ENCODE data around the gene EIF3L. TPM values are rescaled to one million over a fixed set of nuclear protein-coding genes. Genes with fewer than 3 reads are reported as not detected.

The EIF3L gene
- 387 and 417 TPM in 2 replicates for total RNA-seq

GRCh38 chr22:37849089-37849751, at the start of gene EIF3L:
TSS of gene EIF3L (plus strand) at chr22:37849419. CDS start at chr22:37849450, 31 bp downstream.

DNA sequence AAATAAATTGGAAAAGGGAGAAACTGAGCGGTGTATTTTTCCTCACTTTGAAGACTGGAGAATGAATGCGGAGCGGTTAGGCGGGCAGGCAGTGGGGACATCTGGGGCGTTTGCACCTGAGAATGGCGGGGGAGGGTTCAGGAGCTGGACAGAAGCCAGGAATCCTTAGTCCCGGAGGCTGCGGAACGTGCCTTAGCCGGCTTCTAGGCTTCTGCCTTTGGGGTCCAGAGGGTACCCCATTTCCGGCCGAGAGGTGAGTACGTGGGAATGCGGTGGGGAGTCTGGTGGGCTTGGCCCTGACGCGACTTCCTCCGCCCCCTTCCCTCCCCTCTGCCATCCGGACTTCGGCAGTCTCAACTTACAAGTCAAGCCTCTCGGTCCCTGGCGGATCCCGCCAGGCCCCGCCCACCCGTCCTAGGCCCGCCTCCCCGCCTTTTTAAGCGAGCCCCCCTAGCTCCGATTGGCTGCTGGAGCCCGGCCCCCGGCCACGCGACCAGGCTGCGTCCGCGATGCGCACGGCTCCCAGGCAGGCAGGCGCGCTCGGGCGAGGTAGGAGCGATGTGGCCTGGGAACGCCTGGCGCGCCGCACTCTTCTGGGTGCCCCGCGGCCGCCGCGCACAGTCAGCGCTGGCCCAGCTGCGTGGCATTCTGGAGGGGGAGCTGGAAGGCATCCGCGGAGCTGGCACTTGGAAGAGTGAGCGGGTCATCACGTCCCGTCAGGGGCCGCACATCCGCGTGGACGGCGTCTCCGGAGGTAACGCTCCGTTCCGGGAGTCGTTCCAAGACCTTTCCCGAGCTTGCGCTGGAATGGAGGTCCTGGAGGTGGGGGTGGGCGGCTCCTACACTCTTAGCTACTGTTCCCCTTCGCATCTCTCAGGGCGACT, 41.6 kb upstream of the EIF3L start, which contains the start of gene GCAT:
Gene GCAT, plus strand, starts transcription at position 525 of the 884 bp plus-strand sequence. Its CDS starts 34 bp downstream, at position 559.

GRCh38 chr22:37823134-37823985, 25.9 kb upstream of the EIF3L start, which contains the start of gene GALR3:
TSS of gene GALR3 (plus strand) at chr22:37823382. CDS start at chr22:37823407, 25 bp downstream.

GRCh38 chr22:37905534-37906363, 56.5 kb downstream of the EIF3L start, which contains the start of gene MICALL1:
TSS of gene MICALL1 (plus strand) at chr22:37906297. CDS start at chr22:37906423, 126 bp downstream.

Other genes with a start within 250 kb of the EIF3L start
- 31.4 and 56.5 TPM in 2 replicates for gene GGA1, start 240.6 kb upstream of the EIF3L start, total RNA-seq
- gene SH3BP1, start 209.8 kb upstream of the EIF3L start, total RNA-seq, result 16.4 and 95.3 TPM in 2 replicates
- gene PDXP, start 190.7 kb upstream of the EIF3L start, total RNA-seq, result 3.5 and 3.8 TPM in 2 replicates
- 594 and 1,091 TPM in 2 replicates for gene LGALS1, start 173.8 kb upstream of the EIF3L start, total RNA-seq
- gene NOL12, start 163.1 kb upstream of the EIF3L start, total RNA-seq, result 26.5 and 33.2 TPM in 2 replicates
- gene TRIOBP, start 152.4 kb upstream of the EIF3L start, total RNA-seq, result 26.3 and 70.3 TPM in 2 replicates
- gene GCAT, start 41.5 kb upstream of the EIF3L start, total RNA-seq, result 8.5 and 31.8 TPM in 2 replicates
- 0.07 TPM in 1 of 2 replicates, not detected in the other for gene GALR3, start 26.0 kb upstream of the EIF3L start, total RNA-seq
- gene ANKRD54, start 5.1 kb upstream of the EIF3L start, total RNA-seq, result 14.4 and 21.1 TPM in 2 replicates
- 231 and 366 TPM in 2 replicates for gene MICALL1, start 56.9 kb downstream of the EIF3L start, total RNA-seq
- gene C22orf23, start 104.2 kb downstream of the EIF3L start, total RNA-seq, result under 0.01 TPM in 1 of 2 replicates, not detected in the other
- gene POLR2F, start 104.3 kb downstream of the EIF3L start, total RNA-seq, result 27.3 and 68.2 TPM in 2 replicates
- not detected in 2 replicates for gene SOX10, start 135.1 kb downstream of the EIF3L start, total RNA-seq
- 20.5 and 38.2 TPM in 2 replicates for gene PICK1, start 208.0 kb downstream of the EIF3L start, total RNA-seq
- 0.07 and 0.34 TPM in 2 replicates for gene SLC16A8, start 234.8 kb downstream of the EIF3L start, total RNA-seq

Data from nasal cavity respiratory epithelium epithelial cell of viscerocranial mucosa (primary cell).